HepG2 (cell line): ENCODE measurements around the gene METRN. TPM values are rescaled to one million over a fixed set of nuclear protein-coding genes. Genes with fewer than 3 reads are reported as not detected.

ENCODE experiments used
- ATAC-seq: fragments of 200-7000 bp; cut with Tn5 transposase; 3 replicates; pipeline ENCODE4 v1.9.1; 2020; ENCODE audit warnings: mild to moderate bottlenecking, moderate library complexity
- BruUV-seq: library from RNA; stranded (reverse); fragments of 400-500 nt; replicated peaks from 2 replicates; lab custom pipeline; 2021; lab: Mats Ljungman, UMichigan
- CTCF ChIA-PET: fragments of 300-600 bp; formaldehyde crosslinking; extraction: SDS; loops from one replicate; lab custom pipeline; 2021; ENCODE audit warnings: low total read pairs, inconsistent platforms, low intra/inter-chr PET ratio; lab: Yijun Ruan, JAX
- POLR2A ChIA-PET: fragments of 350-600 bp; sonication (Branson Sonifier 250); formaldehyde crosslinking; loops from one replicate; lab custom pipeline; 2020; ENCODE audit warnings: antibody characterized with exemption, inconsistent platforms; lab: Yijun Ruan, JAX
- DNase-seq: peaks from one replicate; pipeline ENCODE4 v3.0.0-alpha.2; 2015; ENCODE audit warnings: low spot score
- FAIRE-seq: peaks from 3 replicates; lab custom pipeline; 2011; peaks lifted over from hg19 to GRCh38; lab: Jason Lieb, UNC
- H2AFZ ChIP-seq: one replicate; pipeline ENCODE4 v1.6.1; 2011; ENCODE audit warnings: low read length, inconsistent platforms
- H3K27ac ChIP-seq: fragments of 300-600 bp; 3 replicates; pipeline ENCODE4 v1.8.0; 2011; ENCODE audit warnings: mixed run types, mild to moderate bottlenecking, mixed read lengths, low read length, inconsistent platforms; ENCODE audit not compliant: insufficient read depth; ENCODE audit errors: extremely low read length
- H3K27me3 ChIP-seq, 2 experiments: fragments of 200-600 bp in 1 of 2; 2 replicates in 1 of 2; 3 replicates in 1 of 2; pipeline versions ENCODE4 v1.6.0 to v1.8.0; 2011; ENCODE audit warnings: low read length in 2 of 2, mild to moderate bottlenecking in 2 of 2, moderate library complexity in 2 of 2, inconsistent platforms in 1 of 2; ENCODE audit not compliant: insufficient read depth in 2 of 2, control insufficient read depth in 1 of 2
- H3K36me3 ChIP-seq, 2 experiments: fragments of 200-600 bp in 1 of 2; replicated peaks in 1 of 2; 2 replicates in 1 of 2; 3 replicates in 1 of 2; pipeline versions ENCODE4 v1.5.1 to v1.8.0; 2011; ENCODE audit warnings: low read length in 2 of 2, inconsistent platforms in 1 of 2; ENCODE audit not compliant: insufficient read depth in 2 of 2, control insufficient read depth in 1 of 2
- H3K4me1 ChIP-seq: 2 replicates; pipeline ENCODE4 v1.5.1; 2012; ENCODE audit warnings: low read length, inconsistent platforms; ENCODE audit not compliant: insufficient read depth
- H3K4me2 ChIP-seq: 2 replicates; pipeline ENCODE4 v1.6.0; 2011; ENCODE audit warnings: low read depth, low read length, inconsistent platforms
- H3K4me3 ChIP-seq, 3 experiments: fragments of 200-600 bp in 1 of 3; sonication (generic), shearing (Covaris generic) in 1 of 3; replicated peaks in 1 of 3; 2 replicates each; pipeline ENCODE4 v1.5.1; 2011 to 2016; ENCODE audit warnings: low read length in 3 of 3, inconsistent platforms in 2 of 3, low read depth in 2 of 3, mild to moderate bottlenecking in 2 of 3, control low read depth in 1 of 3, mixed read lengths in 1 of 3; ENCODE audit not compliant: insufficient read depth in 1 of 3
- H3K79me2 ChIP-seq: one replicate; pipeline ENCODE4 v1.6.1; 2011; ENCODE audit warnings: low read length, inconsistent platforms; ENCODE audit not compliant: insufficient read depth
- H3K9ac ChIP-seq: 2 replicates; pipeline ENCODE4 v1.6.0; 2011; ENCODE audit warnings: mild to moderate bottlenecking, low read depth, low read length, inconsistent platforms; ENCODE audit not compliant: insufficient read depth
- H3K9me3 ChIP-seq: 2 replicates; pipeline ENCODE4 v1.5.1; 2012; ENCODE audit warnings: mild to moderate bottlenecking, low read length
- H4K20me1 ChIP-seq: 2 replicates; pipeline ENCODE4 v1.6.0; 2011; ENCODE audit warnings: inconsistent platforms, mild to moderate bottlenecking, low read length, moderate library complexity; ENCODE audit not compliant: insufficient read depth
- ARID3A ChIP-seq: IDR thresholded peaks from 2 replicates; pipeline ENCODE4 v1.6.1; 2012; ENCODE audit warnings: low read depth, low read length, improper control_type of control experiment
- ATRX ChIP-seq: sonication (generic); formaldehyde crosslinking; IDR thresholded peaks from 2 replicates; pipeline ENCODE4 v1.4.0; 2020; ENCODE audit warnings: missing genetic modification reagents, borderline replicate concordance
- ZHX2 ChIP-seq, 2 experiments: sonication (generic) in 1 of 2; formaldehyde crosslinking in 1 of 2; IDR thresholded peaks; 2 replicates each; pipeline versions ENCODE4 v1.6.1 to v1.9.0; 2014 to 2022; ENCODE audit warnings: antibody characterized with exemption in 1 of 2, borderline replicate concordance in 1 of 2, inconsistent platforms in 1 of 2, low read depth in 1 of 2, missing genetic modification reagents in 1 of 2
- ZNF274 ChIP-seq: sonication (generic); formaldehyde crosslinking; IDR thresholded peaks from 2 replicates; pipeline ENCODE4 v1.5.1; 2020; ENCODE audit warnings: mild to moderate bottlenecking, missing genetic modification reagents
- ZNF768 ChIP-seq: sonication (generic); formaldehyde crosslinking; IDR thresholded peaks from 2 replicates; pipeline ENCODE4 v1.4.0; 2020; ENCODE audit warnings: missing genetic modification reagents
- WGBS: methylation state at CpG from one replicate; pipeline ENCODE4 v1.1.6; 2017; ENCODE audit warnings: low lambda C conversion rate; 5-methylcytosine and 5-hydroxymethylcytosine counted together
- in situ Hi-C: cut with HindIII; loops from 2 replicates; pipeline ENCODE4 v1.10.0; 2017; ENCODE audit warnings: low pct_unique_long_range_greater_than_20kb; ENCODE audit not compliant: extremely low pct_ligation_motif_present
- intact Hi-C: fragments of 100-400 bp; cut with micrococcal nuclease; formaldehyde crosslinking; loops from one replicate; pipeline ENCODE4 v1.10.0; 2022; ENCODE audit not compliant: unreplicated experiment
- polyA plus RNA-seq, 8 experiments: library from polyadenylated mRNA; depleted of rRNA in 3 of 8; stranded (reverse) in 7 of 8; unstranded in 1 of 8; fragments of >200 nt; fragmentation: Illumina TruSeq in 4 of 8; extraction: Trizol in 4 of 8; gene quantifications; 2 replicates each; pipeline versions ENCODE4 v1.2.1 to v1.2.3, GENCODE V29; 2011 to 2016; ENCODE audit warnings: low read depth in 4 of 8, missing spikeins in 1 of 8, mixed read lengths in 1 of 8; ENCODE audit not compliant: insufficient read depth in 1 of 8
- total RNA-seq, 5 experiments: library from RNA; depleted of rRNA; stranded (reverse); fragments of >200 nt; fragmentation: Illumina TruSeq; extraction: Trizol; gene quantifications; 2 replicates each; pipeline ENCODE4 v1.2.3, GENCODE V29; 2016; ENCODE audit warnings: low read depth in 1 of 5

Gene METRN
- total and polyA plus RNA-seq, 2 of the 13 experiments (the other 11 are each of a cell fraction or from before 2014, with no cell fraction given): 25.5 to 46.1 TPM

GRCh38 chr16:710500-711075, 4.3 kb upstream of the METRN start:
- ATAC-seq (no peak), DNase-seq (no peak), FAIRE-seq (no peak)
- no peak for TF ChIP-seq ATRX (CRISPR knock-in tag)
- no peak for TF ChIP-seq ZHX2 (IDR thresholded peaks at IDR 0.05; ENCODE audit: low read depth)
- no peak for TF ChIP-seq ZHX2 (CRISPR knock-in tag; IDR thresholded peaks at IDR 0.05; ENCODE audit: borderline replicate concordance)
- no peak for TF ChIP-seq ZNF768 (CRISPR knock-in tag)
- TF ChIP-seq ZNF274 (CRISPR knock-in tag): no peak
- TF ChIP-seq ARID3A: no peak
- ChIA-PET CTCF (interaction anchor here (1.9 kb wide), 1 partner anchor 75 kb away, joined by 16 read pairs; no protein-coding TSS in a partner anchor), POLR2A (no interaction called here)
- peaks cover 22% of the 10 kb centered on the region for H3K4me1 ChIP-seq
- H3K9ac ChIP-seq: no peak overlapping the region
- intact Hi-C loops: no loop called here
- no peaks in the 10 kb centered on the region for H3K79me2 ChIP-seq
- BruUV-seq: no TSS peak
- no peak overlapping the region for H2AFZ ChIP-seq
- no peaks in the 10 kb centered on the region for H4K20me1 ChIP-seq
- H3K27ac ChIP-seq: no peak overlapping the region
- WGBS: 11% methylated on average over 9 of the region's 21 CpGs
- no peak overlapping the region for H3K4me2 ChIP-seq
- H3K36me3 ChIP-seq: no peaks in the 10 kb centered on the region
- in situ Hi-C loops: loop anchor here (5.0 kb wide), 1 partner anchor 77 kb away; the partner anchor contains the start of genes CHTF18 and RPUSD1
- H3K4me3 ChIP-seq: no peak overlapping the region
- H3K9me3 ChIP-seq: no peaks in the 10 kb centered on the region
- H3K27me3 ChIP-seq: peaks cover 9 to 49% of the 10 kb centered on the region in 2 experiments; a peak in 4 of 5 replicates
